Heart right ventricle (tissue), 16 donors: ENCODE data around the gene BICC1. TPM values are rescaled to one million over a fixed set of nuclear protein-coding genes. Genes with fewer than 3 reads are reported as not detected.

Source experiments
- ATAC-seq, 8 donors: fragments of 200-7000 bp; cut with Tn5 transposase; one replicate each; pipeline ENCODE4 v1.9.1; 2020; ENCODE audit warnings: mild to moderate bottlenecking in 8 of 8, moderate library complexity in 8 of 8, moderate number of reproducible peaks in 1 of 8
- DNase-seq, 2 donors: peaks; one replicate each; pipeline ENCODE4 v3.0.0-alpha.2; 2020
- H3K27ac ChIP-seq, 10 donors: fragments of 200-600 bp; sonication (generic) in 2 of 10; one replicate each; pipeline versions ENCODE4 v1.5.0 to v1.8.0; 2020 to 2022; ENCODE audit warnings: mild to moderate bottlenecking in 3 of 10
- H3K27me3 ChIP-seq, 7 donors: fragments of 200-600 bp; one replicate each; pipeline ENCODE4 v1.8.0; 2021 to 2022; ENCODE audit warnings: mild to moderate bottlenecking in 2 of 7
- H3K36me3 ChIP-seq, 9 donors: fragments of 200-600 bp; sonication (generic) in 1 of 9; one replicate each; pipeline versions ENCODE4 v1.5.0 to v1.8.0; 2020 to 2022; ENCODE audit warnings: mild to moderate bottlenecking in 2 of 9
- H3K4me1 ChIP-seq, 9 donors: fragments of 200-600 bp; sonication (generic) in 1 of 9; one replicate each; pipeline versions ENCODE4 v1.5.0 to v1.8.0; 2020 to 2022; ENCODE audit warnings: mild to moderate bottlenecking in 4 of 9
- H3K4me3 ChIP-seq, 10 donors: fragments of 200-600 bp; sonication (generic) in 2 of 10; one replicate each; pipeline versions ENCODE4 v1.5.0 to v1.8.0; 2020 to 2022; ENCODE audit warnings: mild to moderate bottlenecking in 7 of 10, moderate library complexity in 2 of 10
- H3K9me3 ChIP-seq, 11 donors: fragments of 200-600 bp in 10 of 11; sonication (generic) in 2 of 11; one replicate each; pipeline versions ENCODE4 v1.5.0 to v1.8.0; 2013 to 2022; ENCODE audit warnings: mild to moderate bottlenecking in 2 of 11, control low read depth in 1 of 11, moderate library complexity in 1 of 11
- WGBS, 2 donors: extraction: QIAGEN DNeasy Blood & Tissue Kit; methylation state at CpG; one replicate each; pipeline ENCODE4 v1.1.7; 2013; ENCODE audit warnings: inconsistent platforms in 1 of 2; 5-methylcytosine and 5-hydroxymethylcytosine counted together
- intact Hi-C, 10 donors: fragments of 100-400 bp; cut with DNase I; formaldehyde crosslinking; loops; one replicate each; pipeline versions ENCODE4 v1.11.1 to v1.14.2; 2022
- polyA plus RNA-seq, 2 donors: library from polyadenylated mRNA; stranded (reverse); fragments of 200-250 nt; gene quantifications; one replicate each; pipeline ENCODE4 v1.2.3, GENCODE V29; 2013
- total RNA-seq, 10 donors: library from RNA; stranded (reverse); fragmentation: NEBNext Ultra II Directional in 3 of 10; extraction: Animal tissue kit (Norgen Biotek cat#: 25700) in 3 of 10; gene quantifications; one replicate each; pipeline versions ENCODE4 v1.2.1 to v1.2.4, GENCODE V29; 2021 to 2023
- TF ChIP-seq, protein P1 (sequence below), 9 donors: fragments of 200-600 bp; sonication (generic) in 2 of 9; IDR thresholded peaks; one replicate each; pipeline versions ENCODE4 v1.5.0 to v1.8.0; 2021 to 2022; ENCODE audit warnings: antibody characterized with exemption in 9 of 9, mild to moderate bottlenecking in 5 of 9, moderate library complexity in 1 of 9
- donor health status: Arrhythmogenic right ventricular cardiomyopathy.
- donor health status: ischemic (EF 13 %, LVEDD 7.1; RV severe dilation, severe dysfunction).
- donor health status: healthy with polysubstance abuse.
- donor health status: DM: no; HTN: yes; CAD: no.
- donor health status: DM: no; HTN: no; CAD: no.
- donor health status: ischemic (EF 25% LVEDD 6.9; RV normal size, moderate dysfunction).
- donor health status: ischemic (EF 25% LVEDD 5.7; RV mildly dilated, moderate dysfunction).
- donor health status: healthy.
- donor health status: DM: yes; HTN: yes; CAD: no.
- donor health status: Ischemic cardiomyopathy.
- donor health status: ischemic (EF 35%, LVEDD 5.7; RV mildly dilated, moderate dysfunction).
- donor health status: nonischemic (EF 11% LVEDD 7.7; RV severe dilation, severe dysfunction).
- donor health status: DM: yes; HTN: yes; CAD: no.
- donor health status: PGD.
- donor health status: ischemic (EF 29% LVEDD 5.4; RV normal size, mild dysfunction).
- donor health status: nonischemic (EF 23%, LVEDD 6.1; RV moderate dilation, normal function).

BICC1 gene
- total and polyA plus RNA-seq, 12 donors = 1.6 to 9.2 (median 5.0) TPM

DNA sequence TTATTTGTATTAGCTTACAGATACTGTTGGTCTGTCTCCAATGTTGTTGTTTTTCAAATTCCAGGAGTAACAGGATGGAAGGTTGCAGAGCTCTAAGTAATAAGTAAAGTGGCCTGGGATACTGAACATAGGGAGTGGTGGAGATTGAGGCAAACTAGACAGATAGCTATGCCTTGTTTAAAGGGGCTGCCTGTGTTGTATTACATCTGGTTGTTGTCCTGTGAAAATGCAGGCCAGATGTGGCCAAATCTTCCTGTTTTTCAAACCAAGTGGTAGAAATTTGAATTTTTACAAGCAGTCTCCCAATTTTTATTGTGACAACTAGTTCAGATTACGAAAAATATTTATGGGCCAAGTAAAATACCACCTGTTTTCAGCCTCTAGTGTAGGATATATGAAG is 33.5 kb downstream of the BICC1 start:
- peak in 1 of 8 donors; percentile 34 for ATAC-seq
- Histone ChIP-seq H3K4me3 (no peak overlapping the region), H3K27me3 (no peaks in the 10 kb centered on the region), H3K9me3 (no peaks in the 10 kb centered on the region), H3K4me1 (peaks cover 0 to 6% (median 0%) of the 10 kb centered on the region in 9 donors), H3K36me3 (no peaks in the 10 kb centered on the region), H3K27ac (peak overlapping the region in 2 of 10 donors; percentile 0 to 3)
- DNase-seq = no peak
- intact Hi-C loops = no loop called here
- WGBS, 2 donors = 72 to 78% methylated on average over 1 of the region's 1 CpG
- TF ChIP-seq, protein P1, sequence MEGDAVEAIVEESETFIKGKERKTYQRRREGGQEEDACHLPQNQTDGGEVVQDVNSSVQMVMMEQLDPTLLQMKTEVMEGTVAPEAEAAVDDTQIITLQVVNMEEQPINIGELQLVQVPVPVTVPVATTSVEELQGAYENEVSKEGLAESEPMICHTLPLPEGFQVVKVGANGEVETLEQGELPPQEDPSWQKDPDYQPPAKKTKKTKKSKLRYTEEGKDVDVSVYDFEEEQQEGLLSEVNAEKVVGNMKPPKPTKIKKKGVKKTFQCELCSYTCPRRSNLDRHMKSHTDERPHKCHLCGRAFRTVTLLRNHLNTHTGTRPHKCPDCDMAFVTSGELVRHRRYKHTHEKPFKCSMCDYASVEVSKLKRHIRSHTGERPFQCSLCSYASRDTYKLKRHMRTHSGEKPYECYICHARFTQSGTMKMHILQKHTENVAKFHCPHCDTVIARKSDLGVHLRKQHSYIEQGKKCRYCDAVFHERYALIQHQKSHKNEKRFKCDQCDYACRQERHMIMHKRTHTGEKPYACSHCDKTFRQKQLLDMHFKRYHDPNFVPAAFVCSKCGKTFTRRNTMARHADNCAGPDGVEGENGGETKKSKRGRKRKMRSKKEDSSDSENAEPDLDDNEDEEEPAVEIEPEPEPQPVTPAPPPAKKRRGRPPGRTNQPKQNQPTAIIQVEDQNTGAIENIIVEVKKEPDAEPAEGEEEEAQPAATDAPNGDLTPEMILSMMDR (IDR thresholded peaks at IDR 0.05) = no peak

DNA sequence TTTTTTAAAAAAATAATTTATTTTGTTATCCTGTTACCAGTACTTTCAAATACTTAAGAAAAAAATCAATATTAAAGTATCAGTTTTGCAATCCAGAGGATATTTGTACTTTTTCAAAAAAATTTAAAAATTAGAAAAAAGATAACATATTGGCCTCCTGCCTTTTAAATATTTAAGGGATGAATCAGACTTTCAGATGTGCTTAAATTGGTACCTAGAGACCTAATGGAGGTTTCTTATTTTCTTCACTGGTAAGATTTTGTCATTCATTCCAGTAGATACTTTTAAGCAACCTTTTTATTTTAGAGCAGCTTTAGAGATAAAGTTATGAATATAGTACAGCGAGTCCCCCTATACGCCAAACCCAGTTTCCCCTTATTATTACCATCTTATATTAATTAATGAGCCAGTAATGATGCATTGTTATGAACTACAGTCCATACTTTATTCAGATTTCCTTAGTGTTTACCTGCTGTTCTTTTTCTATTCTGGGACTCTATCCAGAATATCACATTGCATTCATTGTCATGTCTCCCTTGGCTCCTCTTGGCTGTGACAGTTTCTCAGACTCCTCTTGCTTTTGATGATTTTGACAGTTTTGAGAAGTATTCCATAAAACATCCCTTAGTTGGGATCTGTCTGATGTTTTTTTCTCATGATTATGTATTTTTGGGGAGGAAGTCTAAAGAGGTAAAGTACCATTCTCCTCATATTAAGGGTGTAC is 34.2 kb downstream of the BICC1 start:
- ATAC-seq (no peak), DNase-seq (no peak)
- TF ChIP-seq, protein P1 (IDR thresholded peaks at IDR 0.05) = no peak
- Histone ChIP-seq H3K27me3 (no peaks in the 10 kb centered on the region), H3K36me3 (no peaks in the 10 kb centered on the region), H3K4me3 (no peak overlapping the region), H3K27ac (peak overlapping the region in 1 of 10 donors; percentile 3), H3K9me3 (no peaks in the 10 kb centered on the region), H3K4me1 (peaks cover 0 to 6% (median 0%) of the 10 kb centered on the region in 9 donors)
- WGBS, 2 donors = 93 to 95% methylated on average over 2 of the region's 2 CpGs
- intact Hi-C loops = no loop called here

DNA sequence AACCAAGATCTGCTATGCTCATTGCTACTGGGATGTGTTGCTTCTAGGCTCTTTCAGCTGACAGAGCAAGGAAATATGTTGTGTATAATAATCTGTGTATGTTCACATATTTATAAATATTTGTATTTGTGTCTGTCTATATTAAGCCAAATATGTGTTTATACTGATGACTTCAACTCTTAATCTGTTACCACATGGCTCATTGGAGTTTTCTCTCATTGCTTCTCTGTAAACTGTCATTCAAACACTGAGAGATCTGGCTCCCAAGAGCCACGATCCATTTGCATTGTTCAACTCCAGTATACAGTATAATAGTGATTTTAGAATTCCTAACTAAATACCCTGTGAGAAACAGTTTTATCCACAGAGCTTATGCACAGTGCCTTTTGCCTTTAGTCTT is 35.3 kb downstream of the BICC1 start:
- 57 to 59% methylated on average over 1 of the region's 1 CpG for WGBS, 2 donors
- peaks cover 0 to 6% (median 0%) of the 10 kb centered on the region in 9 donors for H3K4me1 ChIP-seq
- ATAC-seq = no peak
- H3K27ac ChIP-seq = no peak overlapping the region
- no peaks in the 10 kb centered on the region for H3K9me3 ChIP-seq
- DNase-seq = no peak
- H3K27me3 ChIP-seq = no peaks in the 10 kb centered on the region
- TF ChIP-seq, protein P1 (IDR thresholded peaks at IDR 0.05) = no peak
- no peaks in the 10 kb centered on the region for H3K36me3 ChIP-seq
- intact Hi-C loops = no loop called here
- H3K4me3 ChIP-seq = no peak overlapping the region

DNA sequence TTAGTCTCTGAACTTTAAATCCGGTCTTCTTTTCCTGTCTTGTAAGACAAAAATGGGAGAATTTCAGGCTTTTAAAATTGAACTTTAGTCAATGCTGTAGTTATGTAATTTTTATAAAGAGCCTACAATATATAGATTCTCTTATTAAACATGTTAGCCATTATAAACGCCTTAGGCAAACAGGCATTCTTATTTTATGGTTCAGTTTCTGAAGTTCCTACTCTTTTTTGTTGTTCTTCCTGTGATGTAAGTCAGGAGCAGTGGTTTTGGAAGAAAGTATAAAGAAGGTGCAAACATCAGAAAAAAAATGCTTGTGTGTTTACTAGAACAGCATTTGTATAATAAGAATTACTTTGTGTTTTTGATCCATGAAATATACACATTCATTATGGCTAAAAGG is 41.6 kb downstream of the BICC1 start:
- 82 to 91% methylated on average over 2 of the region's 2 CpGs for WGBS, 2 donors
- DNase-seq (no peak), ATAC-seq (no peak)
- Histone ChIP-seq H3K27ac (no peak overlapping the region), H3K9me3 (peaks cover 0 to 37% (median 2%) of the 10 kb centered on the region in 11 donors), H3K27me3 (no peaks in the 10 kb centered on the region), H3K36me3 (no peaks in the 10 kb centered on the region), H3K4me1 (no peaks in the 10 kb centered on the region), H3K4me3 (no peak overlapping the region)
- TF ChIP-seq, protein P1 (IDR thresholded peaks at IDR 0.05) = no peak
- intact Hi-C loops = no loop called here
